Esophagus muscularis mucosa (tissue), 4 donors: ENCODE data around the gene TEX52. TPM values are rescaled to one million over a fixed set of nuclear protein-coding genes. Genes with fewer than 3 reads are reported as not detected.

ENCODE experiments used
- DNase-seq: peaks from one replicate; pipeline ENCODE4 v3.0.0-alpha.2; 2017; ENCODE audit errors: extremely low spot score
- H3K27ac ChIP-seq, 4 donors: fragments of 200-600 bp; sonication (generic); replicated peaks in 1 of 4; 1 replicate in 3 of 4; 2 replicates in 1 of 4; pipeline ENCODE4 v1.5.1; 2016 to 2019; ENCODE audit warnings: mild to moderate bottlenecking in 1 of 4
- H3K27me3 ChIP-seq, 4 donors: fragments of 200-600 bp; sonication (generic); one replicate each; pipeline versions ENCODE4 v1.5.1 to v1.6.0; 2016 to 2019
- H3K36me3 ChIP-seq, 4 donors: fragments of 200-600 bp; sonication (generic); one replicate each; pipeline ENCODE4 v1.5.1; 2016 to 2019
- H3K4me1 ChIP-seq, 4 donors: fragments of 200-600 bp; sonication (generic); one replicate each; pipeline ENCODE4 v1.5.1; 2016 to 2019
- H3K4me3 ChIP-seq, 4 donors: fragments of 200-600 bp; sonication (generic); 1 replicate in 2 of 4; 2 replicates in 2 of 4; pipeline ENCODE4 v1.5.1; 2016 to 2019; ENCODE audit warnings: mild to moderate bottlenecking in 4 of 4, moderate library complexity in 1 of 4
- H3K9me3 ChIP-seq, 4 donors: fragments of 200-600 bp; sonication (generic); 1 replicate in 3 of 4; 2 replicates in 1 of 4; pipeline ENCODE4 v1.5.1; 2016 to 2019
- EP300 ChIP-seq: sonication (generic); formaldehyde crosslinking; IDR thresholded peaks from one replicate; pipeline ENCODE4 v1.6.1; 2017; ENCODE audit warnings: antibody characterized with exemption
- POLR2A ChIP-seq: fragments of 450-650 bp; IDR thresholded peaks from one replicate; pipeline ENCODE4 v1.6.1; 2017; ENCODE audit warnings: antibody characterized with exemption, moderate library complexity, mild to moderate bottlenecking, low read depth
- POLR2AphosphoS5 ChIP-seq, 2 donors: sonication (generic); formaldehyde crosslinking; IDR thresholded peaks; one replicate each; pipeline ENCODE4 v1.6.1; 2017; ENCODE audit warnings: antibody characterized with exemption in 2 of 2
- WGBS: methylation state at CpG from one replicate; pipeline ENCODE4 v1.1.5; 2018; 5-methylcytosine and 5-hydroxymethylcytosine counted together
- intact Hi-C: fragments of 100-400 bp; cut with DNase I; formaldehyde crosslinking; loops from one replicate; pipeline ENCODE4 v1.15.1; 2023
- total RNA-seq, 4 donors: library from RNA; depleted of rRNA; stranded (reverse); fragments of >200 nt; gene quantifications; one replicate each; pipeline versions ENCODE4 v1.1.0 to v1.2.1, GENCODE V29; 2016
- TF ChIP-seq, protein P1 (sequence below), 3 experiments: fragments of 200-600 bp in 2 of 3; fragments of 450-650 bp in 1 of 3; sonication (generic) in 2 of 3; IDR thresholded peaks; one replicate each; pipeline ENCODE4 v1.5.1; 2017 to 2019; ENCODE audit warnings: antibody characterized with exemption in 3 of 3, mild to moderate bottlenecking in 2 of 3, moderate library complexity in 1 of 3

The TEX52 gene
- total RNA-seq, 4 donors from 2014 or later = not detected

DNA sequence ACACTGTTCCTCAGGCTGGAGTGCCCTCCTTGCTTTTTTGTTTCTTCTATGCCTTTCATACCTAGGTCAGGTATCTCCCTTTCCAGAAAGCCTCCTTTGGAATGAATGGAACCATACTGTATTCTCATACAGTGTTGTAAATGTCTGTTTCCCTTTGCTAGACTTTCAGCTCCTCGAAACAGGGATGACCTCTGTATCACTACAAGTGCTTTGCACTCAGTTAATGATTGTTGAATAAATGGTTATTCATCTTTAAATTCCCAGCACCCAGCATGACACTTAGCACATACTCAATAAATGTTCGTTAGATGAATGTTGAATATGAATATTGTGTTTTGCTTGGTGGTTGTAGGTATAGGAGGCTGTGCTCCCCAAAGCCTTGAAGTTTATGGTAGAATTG is 28.0 kb upstream of the TEX52 start:
- TF ChIP-seq POLR2AphosphoS5 (IDR thresholded peaks at IDR 0.05) (no peak), POLR2A (no peak), EP300 (no peak)
- TF ChIP-seq, protein P1, sequence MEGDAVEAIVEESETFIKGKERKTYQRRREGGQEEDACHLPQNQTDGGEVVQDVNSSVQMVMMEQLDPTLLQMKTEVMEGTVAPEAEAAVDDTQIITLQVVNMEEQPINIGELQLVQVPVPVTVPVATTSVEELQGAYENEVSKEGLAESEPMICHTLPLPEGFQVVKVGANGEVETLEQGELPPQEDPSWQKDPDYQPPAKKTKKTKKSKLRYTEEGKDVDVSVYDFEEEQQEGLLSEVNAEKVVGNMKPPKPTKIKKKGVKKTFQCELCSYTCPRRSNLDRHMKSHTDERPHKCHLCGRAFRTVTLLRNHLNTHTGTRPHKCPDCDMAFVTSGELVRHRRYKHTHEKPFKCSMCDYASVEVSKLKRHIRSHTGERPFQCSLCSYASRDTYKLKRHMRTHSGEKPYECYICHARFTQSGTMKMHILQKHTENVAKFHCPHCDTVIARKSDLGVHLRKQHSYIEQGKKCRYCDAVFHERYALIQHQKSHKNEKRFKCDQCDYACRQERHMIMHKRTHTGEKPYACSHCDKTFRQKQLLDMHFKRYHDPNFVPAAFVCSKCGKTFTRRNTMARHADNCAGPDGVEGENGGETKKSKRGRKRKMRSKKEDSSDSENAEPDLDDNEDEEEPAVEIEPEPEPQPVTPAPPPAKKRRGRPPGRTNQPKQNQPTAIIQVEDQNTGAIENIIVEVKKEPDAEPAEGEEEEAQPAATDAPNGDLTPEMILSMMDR (IDR thresholded peaks at IDR 0.05) = no peak
- 91% methylated on average over 2 of the region's 2 CpGs for WGBS
- DNase-seq = no peak
- no peak overlapping the region for H3K4me3 ChIP-seq
- H3K27ac ChIP-seq = no peak overlapping the region
- peaks cover 0 to 21% (median 0%) of the 10 kb centered on the region in 4 donors for H3K36me3 ChIP-seq
- intact Hi-C loops = loop anchor here (5.0 to 10.0 kb wide), 2 partner anchors 57 to 150 kb away; no protein-coding TSS in a partner anchor
- H3K27me3 ChIP-seq = no peaks in the 10 kb centered on the region
- peaks cover 0 to 10% (median 2%) of the 10 kb centered on the region in 4 donors for H3K4me1 ChIP-seq
- no peaks in the 10 kb centered on the region for H3K9me3 ChIP-seq

DNA sequence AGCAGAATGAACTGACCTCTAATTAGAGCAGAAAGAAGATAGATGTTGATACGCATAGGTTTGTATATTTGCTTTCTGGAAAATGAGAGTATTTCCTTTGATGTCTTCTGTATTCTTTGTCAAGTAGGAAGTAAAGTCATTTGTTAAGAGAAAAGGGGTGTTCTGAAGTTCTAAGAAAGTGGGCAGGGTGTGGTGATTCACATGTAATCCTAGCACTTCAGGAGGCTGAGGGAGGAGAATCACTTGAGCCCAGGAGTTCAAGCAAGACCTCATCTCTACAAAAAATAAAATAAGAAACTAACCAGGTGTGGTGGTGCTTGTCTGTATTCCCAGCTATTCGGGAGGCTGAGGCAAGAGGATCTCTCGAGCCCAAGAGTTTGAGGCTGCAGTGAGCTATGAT is 23.0 kb upstream of the TEX52 start:
- Histone ChIP-seq H3K9me3 (no peaks in the 10 kb centered on the region), H3K36me3 (no peaks in the 10 kb centered on the region), H3K4me3 (no peak overlapping the region), H3K27me3 (no peaks in the 10 kb centered on the region), H3K4me1 (peaks cover 6 to 31% (median 21%) of the 10 kb centered on the region in 4 donors), H3K27ac (no peak overlapping the region)
- no peak for TF ChIP-seq POLR2A
- TF ChIP-seq, protein P1 (IDR thresholded peaks at IDR 0.05) = no peak
- TF ChIP-seq EP300 = no peak
- TF ChIP-seq POLR2AphosphoS5 (IDR thresholded peaks at IDR 0.05) = no peak
- 94% methylated on average over 3 of the region's 3 CpGs for WGBS
- no peak for DNase-seq
- intact Hi-C loops = loop anchor here (10.0 kb wide), 1 partner anchor 155 kb away; no protein-coding TSS in a partner anchor

DNA sequence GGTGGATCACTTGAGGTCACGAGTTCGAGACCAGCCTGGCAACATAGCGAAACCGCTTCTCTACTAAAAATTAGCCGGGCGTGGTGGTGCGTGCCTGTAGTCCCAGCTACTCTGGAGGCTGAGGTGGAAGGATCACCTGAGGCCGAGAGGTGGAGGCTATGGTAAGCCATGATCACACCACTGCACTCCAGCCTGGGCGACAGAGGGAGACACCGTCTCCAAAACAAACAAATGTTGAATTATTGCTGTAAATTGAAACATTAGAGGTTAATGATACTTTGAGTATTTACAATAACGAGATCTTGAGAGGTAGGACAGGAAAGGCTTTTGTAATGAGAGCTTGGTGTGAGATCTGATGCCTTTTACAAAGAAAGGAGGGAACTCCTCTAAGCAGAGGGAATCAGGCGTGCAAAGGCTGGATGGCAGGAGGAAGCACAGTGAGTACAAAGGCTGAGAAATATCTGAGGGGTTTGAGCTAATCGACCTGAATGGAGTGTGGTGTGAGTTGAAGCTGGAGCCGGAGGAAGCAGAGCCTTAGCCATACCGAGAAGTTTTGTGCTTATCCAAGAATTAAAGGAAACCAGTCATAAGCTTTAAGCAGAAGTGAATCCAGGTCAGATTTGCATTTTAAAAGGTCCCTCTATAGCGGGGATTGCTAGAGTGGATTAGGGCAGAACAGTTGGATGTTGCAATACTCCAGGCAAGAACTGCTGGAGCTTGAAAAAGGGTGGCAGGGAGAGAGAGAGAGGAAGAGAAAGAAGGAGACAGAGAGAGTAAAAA is 21.3 kb upstream of the TEX52 start:
- H3K4me1 ChIP-seq = peaks cover 6 to 27% (median 21%) of the 10 kb centered on the region in 4 donors
- no peaks in the 10 kb centered on the region for H3K36me3 ChIP-seq
- no peak for TF ChIP-seq POLR2AphosphoS5 (IDR thresholded peaks at IDR 0.05)
- 27% methylated on average over 14 of the region's 16 CpGs for WGBS
- H3K27me3 ChIP-seq = no peaks in the 10 kb centered on the region
- H3K9me3 ChIP-seq = no peaks in the 10 kb centered on the region
- DNase-seq = no peak
- intact Hi-C loops = no loop called here
- peak overlapping the region; percentile 88 to 93 (median 90) for H3K27ac ChIP-seq
- H3K4me3 ChIP-seq = peak overlapping the region; percentile 72 to 94 (median 91)

DNA sequence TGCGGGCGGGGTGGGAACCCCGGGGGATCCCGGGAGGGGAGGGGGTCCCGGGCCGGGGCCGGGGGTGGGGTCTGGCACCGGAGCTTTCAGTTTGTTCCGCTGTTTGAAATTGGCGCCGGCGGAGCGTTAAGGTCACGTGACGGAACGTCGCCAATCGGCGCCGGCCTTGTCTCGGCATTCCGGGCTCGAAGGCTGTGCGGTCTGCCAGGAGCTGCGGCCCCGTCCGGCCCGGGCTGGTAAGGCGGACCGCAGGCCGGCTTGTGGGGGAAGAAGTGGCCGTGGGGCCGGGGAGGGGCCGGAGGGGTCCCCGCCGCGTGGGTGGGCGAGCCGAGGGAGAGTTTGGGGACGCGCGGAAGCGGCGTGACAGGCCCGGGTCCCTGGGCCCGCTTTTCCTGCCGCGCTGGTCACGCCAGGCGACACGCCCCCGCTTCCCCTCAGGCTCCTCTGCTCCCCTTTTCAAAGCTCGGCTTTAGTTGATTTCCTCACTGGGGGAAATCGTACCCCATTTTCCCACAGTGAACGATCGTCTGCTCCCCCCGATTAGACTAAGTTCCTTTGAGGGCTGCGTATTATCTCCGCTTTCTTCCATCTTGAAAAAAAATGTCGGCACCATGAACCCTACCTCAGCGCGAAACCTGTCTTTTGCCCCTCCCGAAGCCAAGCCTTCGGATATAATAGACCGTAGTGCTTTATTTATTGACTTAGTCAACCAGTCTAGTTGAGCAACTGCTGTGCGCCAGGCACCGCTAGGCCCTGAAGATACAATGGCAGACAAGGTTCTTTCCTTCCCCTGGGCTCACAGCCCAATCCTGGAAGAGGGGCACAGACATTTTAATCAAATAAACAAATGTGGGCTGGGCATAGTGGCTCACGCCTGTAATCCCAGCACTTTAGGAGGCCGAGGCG is 20.5 kb upstream of the TEX52 start, which contains the start of the genes FOXM1 and RHNO1:
TSS of gene FOXM1 (minus strand) at position 128 of the 906 bp plus-strand sequence. CDS start 2,696 bp downstream, outside the sequence.
TSS of gene RHNO1 (plus strand) at position 177 of the 906 bp plus-strand sequence. CDS start 8,144 bp downstream, outside the sequence.
- DNase-seq = peak; percentile 98
- 0% methylated on average over 25 of the region's 70 CpGs for WGBS
- Histone ChIP-seq H3K27me3 (no peaks in the 10 kb centered on the region), H3K27ac (peak within 1 kb of the TSS; percentile 88 to 93 (median 90)), H3K36me3 (no peaks in the 10 kb centered on the region), H3K4me3 (peak within 1 kb of the TSS; percentile 72 to 94 (median 91)), H3K9me3 (no peaks in the 10 kb centered on the region), H3K4me1 (peaks cover 6 to 27% (median 21%) of the 10 kb centered on the region in 4 donors)
- TF ChIP-seq POLR2AphosphoS5 (IDR thresholded peaks at IDR 0.05) (peak; percentile 87 to 90), POLR2A (no peak)
- TF ChIP-seq, protein P1 (IDR thresholded peaks at IDR 0.05) = peak; percentile 6 to 38 (median 20)
- intact Hi-C loops = no loop called here
